Measurements from ENCODE around the gene CTAGE1.

- no peak for TF ChIP-seq CTCF (IDR thresholded peaks at IDR 0.05)
- TF ChIP-seq MAX (IDR thresholded peaks at IDR 0.05), result no peak
- no peak for TF ChIP-seq EP300 (IDR thresholded peaks at IDR 0.05)
- no peak for TF ChIP-seq ZFP36 (IDR thresholded peaks at IDR 0.05; ENCODE audit: borderline replicate concordance, partially characterized antibody)
- TF ChIP-seq CHD2 (IDR thresholded peaks at IDR 0.05; ENCODE audit: low read length, partially characterized antibody), result no peak
Measured at GRCh38 chr18:22403950-22404349, 13.8 kb downstream of the CTAGE1 start.
